Neutrophil (primary cell): Measurements from ENCODE around the gene SMAD4.

Experiments used
- H3K27ac ChIP-seq: fragments of 200-600 bp; sonication (generic); 2 replicates; pipeline ENCODE4 v1.5.1; 2016; ENCODE audit warnings: mild to moderate bottlenecking, moderate library complexity
- H3K27me3 ChIP-seq: fragments of 200-600 bp; sonication (generic); 2 replicates; pipeline ENCODE4 v1.6.0; 2016; ENCODE audit warnings: mild to moderate bottlenecking
- H3K36me3 ChIP-seq: fragments of 200-600 bp; sonication (generic); 2 replicates; pipeline ENCODE4 v1.5.1; 2017
- H3K4me1 ChIP-seq, 2 experiments: fragments of 200-600 bp in 1 of 2; sonication (generic) in 1 of 2; 1 replicate in 1 of 2; 2 replicates in 1 of 2; pipeline versions ENCODE4 v1.5.1 to v1.6.1; 2013 to 2016; ENCODE audit warnings: low read depth in 1 of 2, low read length in 1 of 2, mild to moderate bottlenecking in 1 of 2, moderate library complexity in 1 of 2; ENCODE audit not compliant: control insufficient read depth in 1 of 2, insufficient read depth in 1 of 2
- H3K4me3 ChIP-seq, 2 experiments: fragments of 200-600 bp in 1 of 2; sonication (generic) in 1 of 2; 1 replicate in 1 of 2; 2 replicates in 1 of 2; pipeline ENCODE4 v1.5.1; 2013 to 2016; ENCODE audit warnings: low read depth in 1 of 2, low read length in 1 of 2, mild to moderate bottlenecking in 1 of 2, moderate library complexity in 1 of 2
- H3K9me3 ChIP-seq: fragments of 200-600 bp; sonication (generic); 2 replicates; pipeline ENCODE4 v1.5.1; 2016
- TF ChIP-seq, protein P1 (sequence below): fragments of 200-600 bp; sonication (generic); IDR thresholded peaks from 2 replicates; pipeline ENCODE4 v1.5.1; 2016; ENCODE audit warnings: antibody characterized with exemption

Gene SMAD4

DNA sequence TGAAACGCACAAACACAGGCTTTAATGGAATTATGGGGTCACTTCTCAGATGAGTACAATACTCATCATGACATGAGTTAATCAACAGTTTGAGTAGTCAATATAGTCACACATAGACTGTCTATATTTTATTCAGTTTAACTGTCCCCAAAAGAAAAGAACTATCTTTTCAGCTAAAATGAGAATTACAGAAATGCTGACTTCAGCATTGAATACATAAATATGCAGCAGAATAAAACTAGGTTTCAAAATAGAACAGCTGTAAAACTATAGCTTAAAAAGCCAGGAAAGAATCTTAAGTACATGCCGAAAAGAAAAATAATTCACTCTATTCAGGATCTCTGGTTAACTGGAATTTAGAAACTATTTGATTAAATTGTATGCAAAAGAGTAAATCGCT, 30.0 kb downstream of the SMAD4 start:
- H3K36me3 ChIP-seq: peaks cover 80% of the 10 kb centered on the region
- TF ChIP-seq, protein P1, sequence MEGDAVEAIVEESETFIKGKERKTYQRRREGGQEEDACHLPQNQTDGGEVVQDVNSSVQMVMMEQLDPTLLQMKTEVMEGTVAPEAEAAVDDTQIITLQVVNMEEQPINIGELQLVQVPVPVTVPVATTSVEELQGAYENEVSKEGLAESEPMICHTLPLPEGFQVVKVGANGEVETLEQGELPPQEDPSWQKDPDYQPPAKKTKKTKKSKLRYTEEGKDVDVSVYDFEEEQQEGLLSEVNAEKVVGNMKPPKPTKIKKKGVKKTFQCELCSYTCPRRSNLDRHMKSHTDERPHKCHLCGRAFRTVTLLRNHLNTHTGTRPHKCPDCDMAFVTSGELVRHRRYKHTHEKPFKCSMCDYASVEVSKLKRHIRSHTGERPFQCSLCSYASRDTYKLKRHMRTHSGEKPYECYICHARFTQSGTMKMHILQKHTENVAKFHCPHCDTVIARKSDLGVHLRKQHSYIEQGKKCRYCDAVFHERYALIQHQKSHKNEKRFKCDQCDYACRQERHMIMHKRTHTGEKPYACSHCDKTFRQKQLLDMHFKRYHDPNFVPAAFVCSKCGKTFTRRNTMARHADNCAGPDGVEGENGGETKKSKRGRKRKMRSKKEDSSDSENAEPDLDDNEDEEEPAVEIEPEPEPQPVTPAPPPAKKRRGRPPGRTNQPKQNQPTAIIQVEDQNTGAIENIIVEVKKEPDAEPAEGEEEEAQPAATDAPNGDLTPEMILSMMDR: no peak
- no peak overlapping the region for H3K4me3 ChIP-seq
- no peaks in the 10 kb centered on the region for H3K27me3 ChIP-seq
- H3K9me3 ChIP-seq: no peaks in the 10 kb centered on the region
- no peaks in the 10 kb centered on the region for H3K4me1 ChIP-seq
- no peak overlapping the region for H3K27ac ChIP-seq

DNA sequence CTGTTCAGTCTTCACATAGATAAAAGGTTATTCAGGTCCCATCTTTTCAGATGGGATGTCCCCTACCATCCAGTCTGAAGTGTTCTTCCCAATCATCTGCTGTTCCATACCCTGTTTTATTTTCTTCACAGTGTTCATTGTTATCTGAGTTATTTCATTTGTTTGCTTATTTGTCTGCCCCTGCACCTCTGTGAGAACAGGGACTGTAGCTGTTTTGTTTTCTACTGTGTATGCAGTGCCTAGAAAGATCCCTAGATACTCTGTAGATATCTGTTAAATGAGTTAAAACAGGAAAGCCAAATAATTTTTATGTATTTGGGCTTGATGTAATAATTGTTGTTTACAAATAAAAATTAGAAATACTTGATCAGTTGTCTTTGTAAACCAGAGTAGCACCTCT, 34.2 kb downstream of the SMAD4 start:
- Histone ChIP-seq H3K27ac (no peak overlapping the region), H3K36me3 (peaks cover 89% of the 10 kb centered on the region), H3K27me3 (no peaks in the 10 kb centered on the region), H3K4me1 (no peaks in the 10 kb centered on the region), H3K9me3 (no peaks in the 10 kb centered on the region), H3K4me3 (no peak overlapping the region)
- TF ChIP-seq, protein P1: no peak

DNA sequence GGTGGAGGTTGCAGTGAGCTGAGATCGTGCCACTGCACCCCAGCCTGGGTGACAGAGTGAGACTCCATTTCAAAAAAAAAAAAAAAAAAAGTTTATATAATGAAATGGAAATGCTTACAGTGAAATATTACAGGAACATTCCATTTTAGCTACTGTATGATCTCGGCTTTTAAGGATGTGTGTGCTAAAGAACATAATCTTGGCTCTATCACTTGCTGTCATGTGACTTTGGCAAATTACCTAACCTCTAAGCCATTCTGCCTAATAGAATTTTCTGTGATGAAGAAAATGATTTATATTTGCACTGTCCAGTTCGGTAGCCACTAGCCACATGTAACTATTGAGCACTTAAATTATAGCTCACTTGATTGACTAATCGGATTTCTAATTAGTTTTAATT, 36.3 kb downstream of the SMAD4 start:
- no peaks in the 10 kb centered on the region for H3K4me1 ChIP-seq
- H3K27ac ChIP-seq: no peak overlapping the region
- H3K36me3 ChIP-seq: peaks cover 87% of the 10 kb centered on the region

GRCh38 chr18:51068105-51068504, 38.1 kb downstream of the SMAD4 start:
- Histone ChIP-seq H3K4me1 (no peaks in the 10 kb centered on the region), H3K9me3 (no peaks in the 10 kb centered on the region), H3K4me3 (no peak overlapping the region), H3K27me3 (no peaks in the 10 kb centered on the region), H3K36me3 (peaks cover 81% of the 10 kb centered on the region), H3K27ac (no peak overlapping the region)
- TF ChIP-seq, protein P1: no peak

More for the DNA sequence above, 36.3 kb downstream of the SMAD4 start:
- Histone ChIP-seq H3K4me3 (no peak overlapping the region), H3K9me3 (no peaks in the 10 kb centered on the region), H3K27me3 (no peaks in the 10 kb centered on the region)
- TF ChIP-seq, protein P1: no peak

DNA sequence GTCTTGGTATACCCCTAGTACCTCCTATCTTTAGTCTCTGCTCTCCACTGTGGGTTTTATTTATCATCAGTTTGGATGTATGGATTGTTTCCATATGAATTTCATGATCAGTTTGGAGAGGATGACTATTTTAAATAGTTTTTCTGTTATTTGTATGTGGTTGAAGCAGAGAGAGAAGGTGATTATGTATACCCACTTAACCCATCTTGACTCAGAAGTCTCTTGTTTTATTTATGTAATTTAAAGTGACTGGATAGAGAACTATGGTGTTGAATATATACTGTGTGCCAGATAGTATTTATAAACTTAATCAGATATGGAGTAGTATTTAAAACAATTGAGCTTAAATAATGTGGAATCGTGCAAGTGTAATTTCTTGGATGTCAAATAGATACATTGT, 39.9 kb downstream of the SMAD4 start:
- TF ChIP-seq, protein P1: no peak
- Histone ChIP-seq H3K36me3 (peaks cover 70% of the 10 kb centered on the region), H3K9me3 (no peaks in the 10 kb centered on the region), H3K4me3 (no peak overlapping the region), H3K27me3 (no peaks in the 10 kb centered on the region), H3K27ac (no peak overlapping the region), H3K4me1 (peaks cover 0 to 7% of the 10 kb centered on the region in 2 experiments)

- Histone ChIP-seq H3K4me3 (no peak overlapping the region), H3K36me3 (peaks cover 65% of the 10 kb centered on the region), H3K9me3 (no peaks in the 10 kb centered on the region), H3K27me3 (no peaks in the 10 kb centered on the region), H3K4me1 (peaks cover 0 to 8% of the 10 kb centered on the region in 2 experiments), H3K27ac (no peak overlapping the region)
- TF ChIP-seq, protein P1: no peak
These were observed 40.5 kb downstream of the SMAD4 start for GRCh38 chr18:51070545-51070944.
